GM19397 (cell line): ENCODE data around the gene PSD2.
A peak's percentile ranks its signal among the peaks of the same experiment; 100 is the strongest.

Experiments used
- ATAC-seq: cut with Tn5 transposase; IDR thresholded peaks from one replicate; pipeline ENCODE4 v1.9.1; 2021; ENCODE audit warnings: mild to moderate bottlenecking, moderate library complexity; ENCODE audit not compliant: unreplicated experiment

Gene PSD2

GRCh38 chr5:139795074-139796001 lies at the start of gene PSD2:
Gene PSD2 (plus strand): TSS chr5:139795808. CDS start chr5:139809441, 13,633 bp downstream.
- no peak for ATAC-seq

- ATAC-seq: peak; percentile 41
Measured at GRCh38 chr5:139746691-139747582, 48.7 kb upstream of the PSD2 start.

- peak; percentile 25 for ATAC-seq
Measured at GRCh38 chr5:139747583-139748504, 47.8 kb upstream of the PSD2 start.

- ATAC-seq: no peak
Measured at GRCh38 chr5:139748505-139748826, 47.1 kb upstream of the PSD2 start.

- no peak for ATAC-seq
Measured at GRCh38 chr5:139749242-139749641, 46.4 kb upstream of the PSD2 start.

GRCh38 chr5:139751236-139751635 lies 44.4 kb upstream of the PSD2 start:
- ATAC-seq: no peak

GRCh38 chr5:139752506-139753473 lies 42.8 kb upstream of the PSD2 start:
- no peak for ATAC-seq

GRCh38 chr5:139755892-139756671 lies 39.5 kb upstream of the PSD2 start:
- ATAC-seq: no peak

- ATAC-seq: no peak
Measured at GRCh38 chr5:139756971-139757370, 38.6 kb upstream of the PSD2 start.

- no peak for ATAC-seq
Measured at GRCh38 chr5:139757727-139758509, 37.7 kb upstream of the PSD2 start.

GRCh38 chr5:139758510-139759075 lies 37.0 kb upstream of the PSD2 start:
- no peak for ATAC-seq

GRCh38 chr5:139759219-139759721 lies 36.3 kb upstream of the PSD2 start:
- ATAC-seq: no peak

- ATAC-seq: no peak
Measured at GRCh38 chr5:139760066-139761056, 35.2 kb upstream of the PSD2 start.

- ATAC-seq: no peak
Measured at GRCh38 chr5:139761057-139761450, 34.6 kb upstream of the PSD2 start.

- no peak for ATAC-seq
Measured at GRCh38 chr5:139761501-139761900, 34.1 kb upstream of the PSD2 start.

- no peak for ATAC-seq
Measured at GRCh38 chr5:139762615-139763170, 32.9 kb upstream of the PSD2 start.
